EH (cell line): ENCODE measurements around the gene RTN4RL1.
A peak's percentile ranks its signal among the peaks of the same experiment; 100 is the strongest.

Source experiments
- DNase-seq: peaks from one replicate; pipeline ENCODE4 v3.0.0-alpha.2; 2015; ENCODE audit warnings: low read depth

Gene RTN4RL1

DNA sequence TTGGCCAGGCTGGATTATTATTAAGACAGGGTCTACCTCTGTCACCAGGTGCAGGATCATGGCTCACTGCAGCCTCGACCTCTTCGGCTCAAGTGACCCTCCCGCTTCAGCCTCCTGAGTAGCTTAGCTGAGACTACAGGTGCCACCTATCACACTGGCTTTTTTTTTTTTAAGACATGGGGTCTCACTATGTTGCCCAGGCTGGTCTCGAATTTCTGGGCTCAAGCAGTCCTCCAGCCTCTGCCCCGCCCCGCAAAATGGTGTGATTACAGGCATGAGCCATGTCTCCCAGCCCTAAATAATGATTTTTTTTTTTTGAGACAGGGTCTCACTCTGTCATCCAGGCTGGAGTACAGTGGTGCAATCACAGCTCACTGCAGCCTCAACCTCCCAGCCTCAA is 22.5 kb upstream of the RTN4RL1 start:
- no peak for DNase-seq

DNA sequence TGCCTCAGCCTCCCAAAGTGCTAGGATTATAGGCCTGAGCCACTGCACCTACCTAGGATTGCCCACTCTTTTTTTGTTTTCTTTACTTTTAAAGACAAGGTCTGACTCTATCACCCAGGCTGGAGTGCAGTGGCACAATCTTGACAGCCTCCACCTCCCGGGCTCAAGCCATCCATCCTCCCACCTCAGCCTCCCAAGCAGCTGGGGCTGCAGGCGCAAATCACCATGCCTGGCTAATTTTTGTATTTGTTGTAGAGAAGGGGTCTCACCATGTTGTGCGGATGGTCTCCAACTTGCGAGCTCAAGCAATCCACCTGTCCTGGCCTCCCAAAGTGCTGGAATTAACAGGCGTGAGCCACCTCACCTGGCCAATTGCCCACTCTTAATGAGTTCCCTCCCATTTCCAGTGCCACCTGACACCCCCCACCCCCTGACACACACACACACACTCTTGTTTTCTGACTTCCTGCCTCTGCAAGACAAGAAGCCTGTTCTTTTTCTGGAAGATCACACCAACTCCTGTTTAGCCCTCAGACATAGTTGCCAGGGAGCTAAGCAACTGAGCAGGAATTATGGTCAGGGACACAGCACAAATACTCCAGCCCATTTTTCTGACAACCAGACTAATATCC is 19.2 kb upstream of the RTN4RL1 start:
- no peak for DNase-seq

- DNase-seq = peak; percentile 89
Measured at GRCh38 chr17:2043785-2044184, 18.7 kb upstream of the RTN4RL1 start.

DNA sequence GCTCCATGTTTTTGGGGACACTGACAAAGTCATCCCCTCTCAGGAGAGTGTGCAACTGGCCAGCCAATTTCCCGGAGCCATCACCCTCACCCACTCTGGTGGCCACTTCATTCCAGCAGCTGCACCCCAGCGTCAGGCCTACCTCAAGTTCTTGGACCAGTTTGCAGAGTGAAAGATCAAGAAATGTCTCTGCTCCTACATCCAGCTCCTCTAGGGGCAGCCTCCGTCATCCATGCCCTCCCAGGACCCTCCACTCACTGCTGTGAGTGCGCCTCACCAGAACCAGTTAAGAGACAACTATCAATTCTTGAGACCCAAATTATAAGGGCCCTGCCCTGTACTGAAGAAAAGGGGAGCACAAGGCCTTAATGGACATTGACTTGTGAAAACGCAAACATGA is 17.8 kb upstream of the RTN4RL1 start:
- no peak for DNase-seq

DNA sequence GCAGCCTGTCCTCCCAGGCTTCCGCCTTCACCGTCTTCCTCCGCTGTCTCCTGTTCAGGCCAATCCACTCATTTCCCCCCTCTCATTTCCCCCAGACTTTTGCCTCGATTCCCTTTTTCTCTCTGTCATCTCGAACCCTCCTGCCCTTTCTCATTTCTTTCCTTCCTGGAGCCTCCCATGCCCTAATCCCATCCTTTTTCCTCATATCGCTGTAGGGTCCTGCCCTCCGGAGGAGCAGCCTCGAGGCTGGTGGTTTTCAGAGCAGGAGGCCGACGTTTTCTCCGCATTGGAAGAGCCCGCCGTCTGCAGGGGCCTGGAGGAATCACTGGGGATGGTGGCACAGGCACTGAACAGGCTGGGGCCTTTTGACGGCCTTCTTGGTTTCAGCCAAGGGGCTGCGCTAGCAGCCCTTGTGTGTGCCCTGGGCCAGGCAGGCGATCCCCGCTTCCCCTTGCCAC is 17.3 kb upstream of the RTN4RL1 start:
- DNase-seq = peak; percentile 42

DNA sequence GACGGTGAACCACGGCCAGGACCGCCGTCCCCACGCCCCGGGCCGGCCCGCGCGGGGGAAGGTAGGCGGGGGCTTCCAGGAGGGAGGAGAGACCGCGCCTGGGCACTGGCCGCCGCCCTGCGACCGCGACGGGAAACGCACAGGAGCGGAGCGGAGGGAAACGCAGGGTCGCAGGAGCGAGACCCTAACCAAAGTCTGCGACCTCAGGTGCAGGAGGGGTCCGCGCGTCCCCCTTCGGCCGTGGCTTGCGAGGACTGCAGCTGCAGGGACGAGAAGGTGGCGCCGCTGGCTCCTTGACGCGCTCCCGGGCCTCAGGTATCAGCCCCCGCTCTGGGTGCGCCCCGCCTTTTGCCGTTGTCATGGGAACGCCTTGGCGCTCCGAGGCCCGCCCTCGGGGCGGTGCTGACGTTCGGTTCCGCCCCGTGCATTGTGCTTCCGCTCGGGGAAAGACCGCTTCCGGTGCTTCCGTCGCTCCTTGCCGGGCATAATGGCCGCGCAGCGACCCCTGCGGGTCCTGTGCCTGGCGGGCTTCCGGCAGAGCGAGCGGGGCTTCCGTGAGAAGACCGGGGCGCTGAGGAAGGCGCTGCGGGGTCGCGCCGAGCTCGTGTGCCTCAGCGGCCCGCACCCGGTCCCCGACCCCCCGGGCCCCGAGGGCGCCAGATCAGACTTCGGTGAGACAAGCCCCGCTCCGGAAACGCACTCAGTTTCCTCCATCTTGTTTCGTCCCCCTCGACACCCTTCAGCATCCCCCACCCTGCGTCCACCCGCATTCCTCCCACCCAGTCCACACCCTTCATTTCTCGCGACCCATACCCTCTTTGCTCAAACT is 16.6 kb upstream of the RTN4RL1 start, which contains the start of gene OVCA2:
Gene OVCA2 (plus strand): TSS at position 462 of the 829 bp plus-strand sequence. CDS start 26 bp downstream, at position 488.
- peak; percentile 94 for DNase-seq

DNA sequence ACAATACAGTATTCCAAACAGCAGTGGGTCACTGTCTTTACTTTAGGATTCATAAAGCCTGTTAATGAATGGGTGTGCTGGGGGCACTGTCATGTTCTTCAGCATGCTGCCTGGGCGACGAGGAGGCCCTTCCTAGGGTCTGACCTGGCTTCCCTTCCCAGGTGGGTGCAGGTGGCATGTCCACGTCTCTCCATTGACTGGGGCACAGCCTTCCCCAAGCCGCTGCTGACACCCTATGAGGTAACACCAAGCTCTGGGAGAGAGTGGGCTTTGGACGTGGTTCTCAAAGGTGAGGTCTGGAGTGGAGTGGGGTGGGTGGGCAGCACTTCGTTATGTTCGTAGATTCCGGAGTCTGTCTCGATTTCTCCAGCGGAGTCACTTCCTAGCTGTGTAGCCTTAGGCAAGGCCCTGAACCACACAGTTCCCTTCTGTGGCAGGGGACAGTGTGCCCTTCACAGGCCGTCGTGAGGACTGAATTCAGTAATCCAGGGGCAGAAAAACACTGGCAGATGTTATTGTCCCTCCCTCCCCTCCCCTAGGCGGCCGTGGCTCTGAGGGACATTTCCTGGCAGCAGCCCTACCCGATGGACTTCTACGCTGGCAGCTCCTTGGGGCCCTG is 15.9 kb upstream of the RTN4RL1 start:
- peak; percentile 62 for DNase-seq

- no peak for DNase-seq
Measured at GRCh38 chr17:2040219-2040827, 15.2 kb upstream of the RTN4RL1 start.

- no peak for DNase-seq
Measured at GRCh38 chr17:2037155-2037554, 12.0 kb upstream of the RTN4RL1 start.

- no peak for DNase-seq
Measured at GRCh38 chr17:2035541-2036488, 10.7 kb upstream of the RTN4RL1 start.

DNA sequence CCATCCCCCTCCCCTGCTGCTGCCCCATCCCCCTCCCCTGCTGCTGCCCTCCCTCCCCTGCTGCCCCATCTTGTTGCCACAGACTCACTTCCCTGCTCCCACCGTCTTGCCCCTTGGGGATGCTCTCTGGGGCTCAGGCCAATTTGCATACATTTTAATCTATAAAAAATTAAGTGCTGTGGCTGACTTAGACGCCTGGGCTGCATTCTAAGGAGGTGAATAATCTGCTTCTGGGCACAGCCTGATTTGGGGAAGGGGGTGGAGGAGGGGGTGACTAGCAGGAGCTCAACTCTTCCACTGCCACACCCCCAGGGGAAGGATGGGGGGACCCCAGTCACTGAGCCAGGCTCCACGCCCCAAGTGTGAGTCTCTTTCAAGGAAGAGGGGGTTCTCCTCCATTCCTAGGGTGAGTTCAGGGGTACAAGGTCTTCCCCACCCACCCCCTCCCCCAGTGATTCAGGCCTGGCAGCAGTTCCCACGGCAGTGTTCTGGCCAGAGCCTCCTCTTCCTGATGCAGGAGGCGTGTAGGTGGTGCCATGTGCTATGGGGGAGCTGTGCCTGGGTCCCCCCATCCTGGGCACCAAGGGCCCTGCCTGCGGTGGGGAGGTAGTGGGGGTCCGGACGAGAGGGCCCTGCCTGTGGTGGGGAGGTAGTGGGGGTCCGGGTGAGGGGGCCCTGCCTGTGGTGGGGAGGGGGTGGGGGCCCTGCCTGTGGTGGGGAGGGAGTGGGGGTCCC is 9.8 kb upstream of the RTN4RL1 start:
- DNase-seq = peak; percentile 96

DNA sequence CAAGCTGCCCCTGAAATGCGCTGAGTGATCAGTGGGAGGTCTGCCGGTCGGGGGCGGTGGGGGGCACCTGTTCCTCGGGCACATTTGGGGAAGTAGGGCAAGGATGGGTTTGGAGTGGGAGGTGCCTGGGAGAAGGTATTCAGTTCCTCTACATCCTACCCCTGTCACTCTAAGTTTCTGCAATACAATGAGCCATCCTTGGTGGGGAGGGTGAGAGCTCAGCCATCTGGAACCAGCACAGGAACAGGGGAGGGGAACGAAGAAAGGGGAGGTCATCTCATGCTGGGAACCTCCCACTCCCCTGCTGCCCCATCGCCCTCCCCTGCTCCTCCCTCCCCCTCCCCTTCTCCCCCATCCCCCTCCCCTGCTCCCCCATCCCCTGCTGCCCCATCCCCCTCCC is 9.0 kb upstream of the RTN4RL1 start:
- peak; percentile 88 for DNase-seq

- DNase-seq = peak; percentile 81
Measured at GRCh38 chr17:2033153-2033552, 8.0 kb upstream of the RTN4RL1 start.

- no peak for DNase-seq
Measured at GRCh38 chr17:2030779-2031163, 5.6 kb upstream of the RTN4RL1 start.

DNA sequence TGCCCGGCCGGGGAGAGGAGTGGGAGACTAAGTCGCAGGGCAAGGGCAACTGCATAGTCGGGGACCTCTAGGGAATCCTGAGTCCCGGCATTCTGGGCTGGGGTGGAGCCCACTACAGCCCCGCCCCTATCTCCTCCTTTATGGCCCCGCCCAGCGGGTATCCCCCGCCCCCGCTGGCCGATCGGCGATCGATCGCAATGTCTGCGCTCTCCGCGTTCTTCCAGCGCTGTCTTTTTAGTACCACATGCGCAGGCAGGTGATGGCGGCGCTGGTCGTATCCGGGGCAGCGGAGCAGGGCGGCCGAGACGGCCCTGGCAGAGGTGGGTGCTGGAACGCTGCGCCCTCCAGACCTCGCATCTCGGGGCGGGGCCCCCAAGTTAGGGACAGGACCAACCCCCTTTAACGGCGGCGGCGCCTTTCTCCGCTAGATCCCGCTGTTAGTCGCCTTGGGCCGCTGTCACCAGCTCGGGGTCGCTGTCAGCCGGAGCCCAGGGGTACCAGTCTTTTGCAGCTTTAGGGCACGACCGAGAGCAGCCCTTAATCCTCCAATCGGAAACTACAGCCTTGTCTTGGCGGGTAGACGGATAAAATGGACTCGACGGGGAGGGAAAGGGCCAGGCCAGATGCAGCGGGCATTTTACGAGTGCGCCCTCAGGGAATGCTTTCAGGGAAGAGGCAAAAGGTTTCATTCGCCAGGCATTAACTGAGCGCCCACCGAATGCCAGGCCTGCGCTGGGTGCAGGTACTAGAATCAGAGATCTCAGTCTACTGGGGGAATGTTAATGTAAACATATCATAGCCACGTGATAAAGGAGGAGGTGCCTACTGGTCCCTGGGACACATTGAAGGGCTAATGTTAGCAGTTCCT is 5.0 kb upstream of the RTN4RL1 start, which contains the start of gene DPH1:
Gene DPH1 (plus strand): TSS at position 243 of the 868 bp plus-strand sequence. CDS start 17 bp downstream, at position 260.
- DNase-seq = peak; percentile 94

DNA sequence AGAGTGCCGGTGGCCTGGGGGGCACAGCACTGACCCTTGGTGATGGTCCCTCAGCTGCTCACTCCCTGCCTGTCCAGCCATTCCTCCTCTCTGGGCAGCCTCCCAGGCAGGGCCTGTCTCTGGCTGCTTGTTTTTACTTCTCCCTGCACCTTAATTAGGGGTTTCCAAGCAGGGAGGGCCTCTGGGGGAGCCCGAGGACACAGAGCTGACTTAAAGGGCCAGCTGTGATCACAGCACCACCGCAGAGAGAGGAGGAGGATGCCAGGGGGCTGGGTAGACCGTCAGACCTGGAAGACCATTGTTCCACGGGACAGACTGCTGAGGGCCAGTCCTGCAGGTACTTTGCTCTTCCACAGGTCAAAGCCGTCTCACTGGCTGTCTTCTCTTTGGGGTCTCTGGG is 3.6 kb upstream of the RTN4RL1 start:
- DNase-seq = peak; percentile 37

GRCh38 chr17:2028234-2028614 is 3.1 kb upstream of the RTN4RL1 start:
- no peak for DNase-seq

GRCh38 chr17:2027528-2028233 is 2.5 kb upstream of the RTN4RL1 start:
- DNase-seq = no peak
